HG03457 (cell line): ENCODE data around the gene GNL2.

Experiments used
- ATAC-seq: cut with Tn5 transposase; IDR thresholded peaks from one replicate; pipeline ENCODE4 v1.9.1; 2021; ENCODE audit warnings: moderate number of reproducible peaks; ENCODE audit not compliant: unreplicated experiment

GNL2 gene

DNA sequence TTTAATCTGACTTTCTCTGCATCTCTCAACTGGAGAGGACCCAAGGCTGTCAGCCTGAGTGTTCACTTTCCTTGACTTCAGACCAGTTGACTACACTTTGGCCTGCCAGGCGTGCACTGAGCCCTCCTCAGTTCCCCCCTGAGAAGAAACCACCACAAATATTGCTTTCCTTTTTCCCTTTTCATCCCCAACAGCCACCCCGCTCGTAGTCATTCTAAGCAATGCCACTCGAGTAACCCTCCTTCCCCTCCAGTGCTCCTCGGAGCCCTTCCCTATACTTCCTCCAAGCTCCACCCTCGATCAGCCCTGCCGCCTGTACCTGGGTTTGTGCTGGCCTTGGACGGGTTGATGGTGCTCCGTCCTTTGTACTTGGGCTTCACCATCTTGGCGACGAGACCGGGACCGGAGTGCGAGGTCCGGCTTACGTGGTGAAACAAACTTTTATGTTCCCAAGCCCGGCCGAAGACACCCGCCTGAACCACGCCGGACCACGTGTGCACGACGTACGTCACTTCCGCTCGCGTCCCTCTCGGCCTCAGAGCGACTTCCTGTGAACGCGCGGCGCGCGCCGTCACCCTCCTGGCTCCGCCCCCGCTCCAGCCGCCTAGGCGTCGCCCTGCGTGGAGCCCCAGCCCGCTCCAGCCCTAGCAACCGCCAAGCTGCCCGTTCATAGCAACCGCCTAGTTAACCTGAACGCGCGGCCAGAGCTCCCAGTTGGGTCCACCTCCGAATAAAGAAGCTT lies at the start of gene GNL2:
TSS of gene GNL2 (minus strand) at position 498 of the 742 bp plus-strand sequence. CDS start at position 383, 115 bp downstream.
- ATAC-seq: peak; percentile 85

DNA sequence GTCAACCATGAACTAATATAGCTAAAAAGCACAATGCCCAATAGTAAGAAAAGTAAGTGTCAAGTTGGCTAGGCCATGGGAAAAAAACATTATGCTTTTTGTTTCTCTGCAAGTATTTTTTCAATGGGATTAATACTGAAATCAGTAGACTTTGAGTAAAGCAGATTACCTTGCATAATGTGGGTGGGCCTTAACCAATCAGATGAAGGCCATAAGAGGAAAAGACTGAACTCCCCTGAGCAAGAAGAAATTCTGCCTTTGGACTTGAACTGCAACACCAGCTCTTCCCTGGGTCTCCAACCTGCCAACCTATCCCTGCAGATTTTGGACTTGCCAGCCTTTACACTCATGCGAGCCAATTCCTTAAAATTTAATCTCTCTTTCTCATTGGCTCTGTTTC lies 45.3 kb upstream of the GNL2 start:
- no peak for ATAC-seq

DNA sequence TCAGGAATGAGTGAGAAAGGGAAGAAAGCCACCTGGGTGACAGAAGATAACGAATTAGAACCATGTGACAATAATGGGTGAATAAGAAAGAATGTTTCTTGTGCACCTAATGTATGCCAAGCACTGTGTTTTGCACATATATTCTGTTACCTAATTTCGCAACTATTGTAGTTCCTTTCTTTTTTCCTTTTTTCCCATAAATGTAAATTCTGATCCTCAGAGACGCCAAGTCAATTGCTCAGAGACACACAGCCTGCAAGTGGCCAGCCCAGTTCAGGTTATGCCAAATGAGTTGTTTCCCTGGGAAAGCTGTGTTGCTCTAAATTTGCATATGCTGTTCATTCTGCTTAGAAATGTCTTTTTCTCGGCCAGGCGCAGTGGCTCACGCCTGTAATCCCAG lies 40.7 kb upstream of the GNL2 start:
- ATAC-seq: no peak

DNA sequence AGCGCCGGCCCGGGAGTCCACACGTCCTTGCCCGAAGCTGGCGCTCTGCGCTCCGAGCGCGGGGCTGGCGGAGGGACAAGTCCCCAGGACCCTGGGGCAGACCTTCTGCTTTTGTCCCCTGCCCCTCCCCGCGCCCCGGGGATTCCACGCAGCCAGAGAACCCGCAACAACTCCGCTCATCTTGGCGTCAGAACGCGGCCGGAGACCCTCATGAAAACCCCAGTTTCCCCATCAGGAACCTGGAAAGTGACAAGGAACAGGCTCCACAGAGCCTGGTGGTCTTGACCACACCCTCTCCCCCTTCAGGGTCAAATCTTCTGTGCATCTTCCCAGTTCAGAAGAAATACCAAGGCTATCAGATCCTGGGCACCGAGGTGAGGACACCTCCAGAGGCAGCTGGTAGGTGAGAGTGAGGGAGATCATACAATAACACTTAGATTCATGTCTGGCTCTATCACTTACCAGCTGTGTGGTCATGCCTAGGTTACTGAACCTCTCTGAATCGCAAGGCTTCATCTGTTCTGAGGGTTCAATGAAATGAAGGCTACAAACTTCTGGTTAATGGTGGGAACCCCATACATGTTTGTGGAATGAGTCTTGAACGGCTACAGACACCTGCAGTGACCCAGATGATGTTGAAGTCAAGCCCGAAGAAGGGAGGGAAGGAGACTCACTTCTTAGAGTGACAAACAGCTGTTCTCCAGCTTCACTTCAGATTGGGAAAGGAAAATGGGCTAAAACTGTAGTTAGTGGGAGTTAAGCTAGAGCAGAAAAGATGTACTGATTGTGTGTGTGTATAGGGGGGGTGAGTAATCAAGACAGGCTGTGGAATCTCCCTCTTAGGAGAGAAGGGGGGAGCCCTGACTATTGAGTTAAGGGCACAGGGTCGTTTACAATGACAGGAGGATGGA lies 39.5 kb upstream of the GNL2 start:
- no peak for ATAC-seq

DNA sequence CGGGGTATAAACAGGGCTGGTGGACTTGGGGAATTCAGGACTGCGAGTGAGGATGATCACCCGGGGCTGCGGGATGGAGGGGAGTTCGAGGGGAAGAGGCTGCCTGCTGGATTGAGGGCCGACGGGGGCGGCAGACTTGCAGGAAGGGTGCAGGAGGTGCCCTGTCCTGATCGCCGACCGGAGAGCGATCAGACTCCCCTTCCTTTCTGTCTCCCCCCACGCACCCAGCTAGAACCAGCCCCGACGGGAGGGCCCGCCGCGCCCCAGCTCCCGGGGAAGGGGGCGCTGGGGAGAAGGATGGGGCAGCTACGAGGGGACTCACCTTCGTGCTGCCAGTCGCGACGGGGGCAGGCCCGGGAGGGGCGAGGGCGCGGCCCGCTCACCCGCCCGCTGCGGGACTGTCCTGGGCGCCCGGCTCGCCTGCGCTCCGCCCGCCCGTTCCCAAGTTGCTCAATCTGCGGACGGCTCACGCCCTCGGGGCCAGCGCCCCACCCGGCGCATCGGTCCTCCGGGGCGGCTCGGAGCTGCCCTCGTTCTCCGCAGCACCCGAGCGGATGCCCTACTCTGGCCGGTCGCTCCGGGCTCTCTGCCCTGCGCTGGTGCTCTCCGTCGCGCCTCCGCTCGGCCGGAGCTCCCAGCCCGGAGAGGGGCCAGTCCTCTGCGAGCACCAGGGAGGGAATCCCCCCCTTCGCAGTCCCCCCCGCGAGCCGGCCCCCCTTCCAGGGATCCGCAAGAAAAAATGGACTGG lies 38.7 kb upstream of the GNL2 start, which contains the start of gene RSPO1:
TSS of gene RSPO1 (minus strand) at position 649 of the 748 bp plus-strand sequence. CDS start 5,231 bp downstream, outside the sequence.
- ATAC-seq: no peak

DNA sequence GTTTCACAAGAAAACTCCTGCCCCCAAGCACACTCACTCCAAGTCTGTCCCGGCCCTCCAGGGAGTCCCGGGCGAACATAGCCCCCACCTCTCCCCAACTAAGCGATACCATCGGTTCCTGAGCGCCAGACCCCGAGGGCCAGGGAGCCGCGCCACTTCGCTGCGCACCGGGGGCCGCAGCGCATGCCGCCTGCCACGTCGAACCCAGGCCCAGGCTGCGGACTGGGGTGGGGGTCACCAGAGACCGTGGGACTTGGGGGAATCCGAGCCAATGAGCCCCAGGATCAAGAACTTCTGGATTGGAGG lies 38.2 kb upstream of the GNL2 start:
- no peak for ATAC-seq

DNA sequence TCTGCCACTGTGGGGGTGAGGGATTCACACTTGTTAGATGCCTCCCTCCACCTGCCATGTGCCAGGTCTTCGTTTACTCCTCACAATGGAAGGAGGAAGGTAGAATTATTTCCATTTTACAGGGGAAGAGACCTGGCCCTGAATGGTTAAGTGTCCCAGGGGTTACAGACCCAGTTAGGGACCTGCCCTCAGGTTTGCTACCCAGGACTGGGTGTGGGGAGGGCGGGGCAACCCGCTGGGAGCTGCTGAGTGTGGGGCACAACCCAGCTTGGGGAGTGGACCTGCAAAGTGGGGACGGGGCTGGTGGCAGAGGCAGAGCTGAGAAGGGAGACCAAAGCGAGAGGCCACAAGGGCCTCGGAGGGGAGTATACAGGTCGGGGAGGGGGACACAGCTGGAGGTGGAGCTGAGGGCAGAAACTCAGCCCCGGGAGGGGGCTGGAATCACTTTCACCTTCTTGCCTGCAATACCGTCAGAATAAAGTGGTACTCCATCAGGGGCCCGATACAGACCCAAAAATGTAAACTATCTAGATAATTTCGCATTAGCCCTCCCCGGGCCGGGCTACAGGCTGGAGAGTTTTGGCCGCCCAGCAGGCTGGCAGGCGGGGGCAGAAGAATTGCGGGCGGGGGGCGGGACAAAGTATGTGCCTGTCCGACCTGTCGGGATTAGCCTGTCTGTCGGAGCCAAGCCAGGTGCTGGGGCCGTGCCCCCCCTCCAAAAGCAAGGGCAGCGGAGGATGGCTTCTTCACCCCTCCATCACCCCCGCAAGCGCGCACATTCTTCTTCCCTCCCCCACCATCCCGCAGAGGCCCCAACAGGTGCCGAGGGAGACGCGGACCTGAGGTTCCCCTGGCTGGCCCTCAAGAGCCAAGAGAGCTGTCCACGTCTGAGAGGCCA lies 37.6 kb upstream of the GNL2 start:
- ATAC-seq: no peak

DNA sequence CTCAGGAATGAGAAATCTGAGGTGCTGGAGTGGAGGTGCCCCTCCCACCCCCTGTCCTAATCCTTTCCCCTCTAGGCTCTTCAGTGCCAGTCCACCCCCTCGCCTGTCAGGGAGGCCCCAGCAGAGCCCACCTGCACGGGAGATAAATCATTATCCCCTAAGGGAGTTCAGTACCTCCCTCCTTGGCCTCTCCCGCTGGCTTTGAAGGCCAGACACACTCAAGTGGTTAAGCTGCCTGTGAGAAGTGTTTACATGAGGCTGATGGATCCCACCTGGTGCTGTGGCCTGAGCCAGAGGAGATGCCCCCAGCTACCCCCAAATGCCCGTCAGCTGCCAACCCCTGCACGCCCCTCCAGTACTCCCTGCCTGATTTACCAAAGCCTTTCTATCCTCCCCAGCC lies 35.3 kb upstream of the GNL2 start:
- no peak for ATAC-seq

DNA sequence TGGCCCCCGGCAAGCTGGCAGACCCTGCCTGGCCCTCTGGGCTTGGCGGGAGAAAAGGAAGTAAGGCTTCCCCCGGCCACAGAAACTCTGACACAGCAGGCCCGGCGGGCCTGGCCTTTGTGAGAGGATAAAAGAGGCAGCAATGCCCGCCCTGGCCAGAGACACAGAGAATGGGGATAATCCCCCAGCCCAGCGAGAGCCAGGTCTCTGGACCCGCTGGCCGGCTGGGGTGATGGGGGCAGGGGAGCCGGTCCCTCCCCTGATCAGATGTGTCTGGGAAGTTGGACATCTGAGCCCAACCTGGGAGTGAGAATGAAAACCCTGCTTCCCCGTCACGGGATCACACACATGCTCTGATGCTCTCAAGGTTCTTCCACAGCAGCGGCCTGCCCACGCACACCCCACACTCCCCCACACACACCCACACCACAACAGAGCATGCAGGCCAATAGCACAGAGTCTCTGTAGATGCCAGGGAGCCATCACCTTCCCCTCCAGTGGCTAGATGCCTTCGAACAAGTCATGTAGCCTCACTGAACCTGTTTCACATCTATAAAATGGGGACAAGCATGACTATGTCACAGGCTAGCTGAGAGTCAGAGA lies 34.8 kb upstream of the GNL2 start:
- ATAC-seq: no peak

DNA sequence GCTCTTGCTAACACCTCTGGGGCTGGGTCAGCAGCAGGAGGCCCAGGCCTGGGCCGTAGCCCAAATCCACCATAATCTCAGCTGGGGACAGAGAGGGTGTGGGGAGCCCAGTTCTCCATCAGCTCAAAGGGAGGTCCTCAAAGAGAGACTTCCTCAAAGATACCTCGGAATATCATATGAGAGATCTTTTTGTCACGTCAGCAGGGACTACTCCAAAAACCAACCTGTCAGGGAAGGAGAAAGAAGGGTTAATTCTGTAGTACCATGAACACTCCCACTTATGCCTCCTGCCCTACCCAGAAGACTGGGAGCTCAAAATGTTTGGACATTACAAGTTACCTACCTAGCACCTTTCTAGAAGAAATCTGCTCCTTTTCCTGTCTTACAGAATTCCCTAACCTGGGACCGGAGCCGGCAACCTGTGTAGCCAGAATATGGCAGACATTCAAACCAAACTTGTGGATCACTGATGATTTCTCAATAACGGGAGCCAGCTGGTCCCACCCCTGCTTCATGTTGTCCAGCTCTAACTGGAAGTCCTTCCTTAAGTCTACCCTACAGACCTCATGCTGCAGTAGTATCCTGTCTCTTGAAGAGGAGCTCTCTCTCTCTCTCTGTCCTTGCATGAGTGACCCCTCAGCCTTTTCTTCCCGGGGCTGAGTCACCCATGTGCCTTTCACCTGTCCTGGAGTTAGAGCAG lies 34.1 kb upstream of the GNL2 start:
- ATAC-seq: no peak

DNA sequence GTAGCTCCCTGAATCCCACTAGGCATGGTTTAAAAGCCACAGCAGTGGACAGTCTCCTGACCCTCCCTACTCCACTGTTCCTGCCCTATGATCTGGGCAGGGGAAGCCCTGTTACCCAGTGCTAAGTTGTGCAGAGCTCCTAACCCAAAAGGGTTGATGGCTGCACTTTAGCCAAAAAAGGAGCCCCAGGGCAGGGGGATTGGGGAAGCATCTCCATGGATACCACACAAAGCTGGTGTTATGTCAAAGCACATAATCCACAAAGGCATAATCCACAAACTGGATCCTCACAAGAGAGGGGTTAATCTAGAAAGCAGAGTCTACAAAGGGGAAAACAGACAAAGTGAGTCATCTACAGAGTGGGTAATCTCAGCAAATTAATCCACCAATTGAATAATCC lies 33.3 kb upstream of the GNL2 start:
- ATAC-seq: no peak

DNA sequence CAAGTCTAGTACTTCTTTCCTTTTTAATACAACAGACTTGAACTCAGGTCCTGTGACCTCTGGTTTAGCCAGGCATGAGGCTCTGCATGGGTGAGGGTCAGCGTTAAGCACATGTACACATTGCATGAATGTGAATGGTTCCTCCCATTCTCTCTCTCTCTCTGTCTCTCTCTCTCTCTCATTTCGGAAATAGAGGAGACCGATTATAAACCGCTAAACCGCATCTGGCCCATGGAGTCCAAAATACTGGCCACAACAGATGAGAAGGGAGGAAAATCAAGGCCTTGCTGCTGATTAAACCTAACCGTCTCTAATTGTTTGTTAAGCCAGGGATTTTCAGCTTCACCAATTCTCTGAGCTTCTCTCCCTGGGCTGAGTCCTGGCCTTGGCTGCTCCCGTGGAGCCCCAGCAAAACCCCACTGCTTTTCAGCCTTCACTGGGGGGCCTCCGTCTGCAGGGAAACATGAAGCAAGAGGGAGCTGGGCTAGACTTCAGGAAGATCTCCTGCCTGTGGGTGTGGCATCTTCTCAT lies 32.4 kb upstream of the GNL2 start:
- no peak for ATAC-seq

DNA sequence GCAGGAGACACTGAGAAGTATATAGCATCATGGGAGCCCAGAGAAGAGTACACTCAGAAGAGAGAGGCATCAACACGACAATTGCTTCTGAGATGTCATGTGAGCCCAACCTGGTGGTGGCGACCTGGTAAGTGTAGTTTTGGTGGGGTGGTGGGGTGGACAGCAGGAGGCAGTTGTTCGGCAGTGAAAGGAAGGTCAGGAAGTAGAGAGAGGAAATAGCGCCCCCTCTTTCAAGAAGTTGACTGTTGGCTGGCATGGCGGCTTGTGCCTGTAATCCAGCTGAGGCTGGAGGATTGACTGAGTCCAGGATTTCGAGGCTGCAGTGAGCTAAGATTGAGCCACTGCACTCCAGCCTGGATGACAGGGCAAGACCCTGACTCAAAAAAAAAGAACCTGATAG lies 26.4 kb upstream of the GNL2 start:
- no peak for ATAC-seq

DNA sequence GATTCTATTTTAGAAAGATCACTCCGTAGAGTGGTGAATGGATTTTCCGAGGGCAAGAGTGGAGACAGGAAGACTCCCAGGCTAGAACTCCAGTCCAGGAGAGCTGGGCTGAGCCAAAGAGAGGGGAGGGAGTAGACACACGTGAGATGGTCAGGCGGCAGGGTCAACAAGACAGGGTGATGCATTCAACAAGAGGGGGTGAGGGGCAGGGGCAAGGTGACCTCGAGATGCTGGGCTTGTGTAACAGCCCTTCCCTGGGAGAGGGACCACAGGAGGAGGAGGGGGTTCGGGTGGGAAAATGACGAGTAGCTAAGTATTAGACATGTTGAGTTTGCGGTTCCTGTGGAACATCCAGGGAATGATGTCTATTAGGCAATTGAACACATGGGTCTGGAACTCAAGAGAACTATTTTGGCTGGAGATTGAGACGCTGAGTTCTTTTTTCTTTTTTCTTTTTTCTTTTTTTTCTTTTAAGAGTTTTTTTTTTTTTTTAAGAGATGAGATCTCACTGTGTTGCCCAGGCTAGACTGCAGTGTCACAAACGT lies 25.7 kb upstream of the GNL2 start:
- ATAC-seq: no peak

DNA sequence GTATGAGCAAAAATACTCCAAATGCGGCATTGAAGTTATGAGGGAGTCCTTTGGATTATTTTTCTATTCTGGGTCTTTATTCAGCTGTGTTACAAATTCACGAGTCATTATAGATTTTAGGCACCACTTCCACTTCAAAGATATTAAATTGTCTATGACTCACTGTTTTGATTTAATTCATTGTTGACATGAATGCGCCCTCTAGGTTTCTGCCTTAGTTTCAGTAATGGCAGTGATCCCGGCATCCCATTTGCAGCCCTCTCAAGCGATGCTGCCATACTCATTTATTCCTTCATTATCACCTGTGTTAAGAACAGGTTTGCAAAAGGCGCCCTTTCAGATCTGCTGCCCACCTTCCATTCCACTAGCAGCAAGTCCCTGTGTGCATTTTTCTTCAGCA lies 25.0 kb upstream of the GNL2 start:
- ATAC-seq: no peak

DNA sequence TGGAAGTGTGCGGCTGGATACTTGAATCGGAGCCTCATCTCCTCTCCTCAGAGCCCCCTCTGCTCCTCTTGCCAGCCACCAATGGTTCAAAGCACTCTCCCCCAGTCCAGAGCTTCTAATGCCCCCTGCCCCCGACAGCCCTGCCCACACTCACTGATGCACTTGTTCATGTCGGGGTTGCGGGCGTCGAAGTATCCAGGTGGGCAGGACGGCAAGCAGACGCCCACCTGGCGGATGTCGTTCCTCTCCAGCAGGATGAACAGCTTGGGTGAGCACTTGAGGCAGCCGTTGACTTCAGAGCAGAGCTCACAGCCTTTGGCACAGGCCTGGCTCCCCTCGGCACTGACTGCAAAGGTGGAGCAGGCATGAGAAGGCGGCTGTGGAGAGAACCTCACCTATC lies 20.6 kb upstream of the GNL2 start:
- no peak for ATAC-seq

DNA sequence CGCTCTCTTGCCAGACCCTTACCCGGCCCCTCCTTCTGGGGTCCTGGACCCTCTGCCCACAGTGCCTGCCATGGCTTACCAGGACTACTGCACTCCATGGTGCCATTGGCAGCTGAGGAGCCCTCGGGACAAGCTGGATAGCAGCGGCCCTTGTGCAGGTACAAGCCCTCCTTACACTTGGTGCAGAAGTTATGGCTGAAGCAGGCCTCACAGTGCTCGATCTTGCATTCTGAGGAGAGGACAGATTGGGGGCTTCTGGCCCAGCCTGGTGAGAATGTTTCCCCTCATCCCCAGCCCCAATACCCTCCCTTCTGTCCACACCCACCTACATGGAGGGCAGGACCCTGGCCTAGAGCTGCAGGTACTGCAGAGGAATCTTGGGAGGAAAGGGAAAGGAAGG lies 18.4 kb upstream of the GNL2 start:
- no peak for ATAC-seq

DNA sequence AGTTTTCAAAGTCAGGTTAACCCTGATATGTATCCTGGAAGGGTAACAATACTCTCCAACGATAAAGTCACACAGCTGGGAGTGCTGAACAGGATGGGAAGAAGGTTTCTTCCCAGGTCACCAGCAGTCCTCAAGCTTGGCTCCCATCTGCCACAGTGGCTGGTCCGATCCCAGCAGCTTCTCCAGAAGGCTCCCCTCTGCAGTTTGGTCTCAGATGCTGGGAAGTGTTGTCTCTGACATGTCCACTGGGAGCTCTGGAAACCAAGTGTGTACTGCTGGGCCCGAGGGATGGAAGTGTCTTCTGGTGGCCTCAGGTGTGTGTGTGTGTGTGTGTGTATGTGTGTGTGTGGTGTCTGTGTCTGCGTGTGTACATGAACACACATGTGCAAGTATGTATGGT lies 16.4 kb upstream of the GNL2 start:
- ATAC-seq: no peak

DNA sequence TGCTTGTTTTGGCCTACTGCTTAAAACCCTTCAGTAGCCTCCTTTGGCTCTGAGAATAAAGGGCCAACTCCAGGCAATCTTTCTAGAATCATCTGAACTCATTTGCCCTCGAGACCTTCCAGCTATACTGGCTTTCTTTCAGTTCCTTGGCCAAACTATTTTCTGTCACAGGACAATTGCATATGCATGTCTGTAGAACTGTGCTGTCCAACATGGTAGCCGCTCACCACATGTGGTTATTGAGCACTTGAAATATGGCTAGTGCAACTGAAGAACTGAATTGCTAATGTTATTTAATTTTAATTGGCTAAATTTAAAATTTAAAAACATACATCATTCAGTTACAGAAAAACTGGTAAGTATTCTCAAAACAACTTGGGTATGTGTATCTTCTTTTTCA lies 14.3 kb upstream of the GNL2 start:
- no peak for ATAC-seq
